GM12872 (cell line): ENCODE measurements around the gene ROBO1.

Source experiments
- CTCF ChIP-seq: IDR thresholded peaks from 3 replicates; pipeline ENCODE4 v1.5.1; 2011; ENCODE audit warnings: low read depth, mild to moderate bottlenecking, low read length, moderate library complexity; ENCODE audit not compliant: insufficient read depth

The ROBO1 gene

GRCh38 chr3:78856164-78856563 lies 911.6 kb downstream of the ROBO1 start:
- no peak for TF ChIP-seq CTCF

GRCh38 chr3:78855190-78855589 lies 912.6 kb downstream of the ROBO1 start:
- no peak for TF ChIP-seq CTCF

GRCh38 chr3:78848392-78849288 lies 919.2 kb downstream of the ROBO1 start:
- no peak for TF ChIP-seq CTCF

- TF ChIP-seq CTCF = no peak
Measured at GRCh38 chr3:78847603-78848002, 920.2 kb downstream of the ROBO1 start.

- no peak for TF ChIP-seq CTCF
Measured at GRCh38 chr3:78847203-78847602, 920.6 kb downstream of the ROBO1 start.

GRCh38 chr3:78846718-78847117 lies 921.1 kb downstream of the ROBO1 start:
- no peak for TF ChIP-seq CTCF

- no peak for TF ChIP-seq CTCF
Measured at GRCh38 chr3:78845605-78846004, 922.2 kb downstream of the ROBO1 start.
